ENCODE data around the gene HPS3. TPM values are rescaled to one million over a fixed set of nuclear protein-coding genes. Genes with fewer than 3 reads are reported as not detected.
"Not testable (repeated sequence)": the region's sequence is repeated elsewhere in the genome, so short reads cannot be mapped to it uniquely, and the experiment has no call there.

HPS3 gene
- total RNA-seq, 1 experiment from 2014 or later, result 20.9 TPM

DNA sequence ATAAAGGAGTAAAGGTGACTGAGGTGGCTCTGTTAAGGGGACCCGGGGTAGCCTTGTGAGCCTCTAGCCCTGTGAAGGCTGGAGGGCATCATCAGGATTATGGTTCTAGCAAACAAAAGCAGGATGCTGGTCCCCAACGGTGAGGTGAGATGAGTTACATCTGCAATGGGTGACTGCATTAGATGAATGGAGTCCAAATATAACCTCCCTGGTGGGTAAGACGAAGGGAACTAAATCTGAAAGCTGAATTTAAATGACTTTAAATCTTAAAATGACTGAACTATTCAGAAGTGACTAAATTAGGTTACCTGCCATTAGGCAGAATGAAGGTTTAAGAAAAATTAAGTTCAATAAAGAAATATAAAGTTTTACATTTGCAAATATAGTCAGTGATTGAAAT lies 38.5 kb upstream of the HPS3 start:
- Mint-ChIP-seq H3K27me3 (ENCODE audit: insufficient read depth, unreplicated experiment) (no peaks in the 10 kb centered on the region), H3K9me3 (ENCODE audit: unreplicated experiment) (no peaks in the 10 kb centered on the region), H3K4me1 (ENCODE audit: low read depth, unreplicated experiment) (peaks cover 5% of the 10 kb centered on the region), H3K36me3 (ENCODE audit: insufficient read depth, unreplicated experiment) (peaks cover 10% of the 10 kb centered on the region), H3K27ac (ENCODE audit: unreplicated experiment) (no peak overlapping the region), H3K4me3 (ENCODE audit: unreplicated experiment) (no peak overlapping the region)
- POLR2A ChIA-PET, result no interaction called here
- H3K9me3 ChIP-seq, result no peaks in the 10 kb centered on the region
- H3K27me3 ChIP-seq (replicated peaks; ENCODE audit: control insufficient read depth, insufficient read depth, low read length), result no peaks in the 10 kb centered on the region
- TF ChIP-seq, protein P1, sequence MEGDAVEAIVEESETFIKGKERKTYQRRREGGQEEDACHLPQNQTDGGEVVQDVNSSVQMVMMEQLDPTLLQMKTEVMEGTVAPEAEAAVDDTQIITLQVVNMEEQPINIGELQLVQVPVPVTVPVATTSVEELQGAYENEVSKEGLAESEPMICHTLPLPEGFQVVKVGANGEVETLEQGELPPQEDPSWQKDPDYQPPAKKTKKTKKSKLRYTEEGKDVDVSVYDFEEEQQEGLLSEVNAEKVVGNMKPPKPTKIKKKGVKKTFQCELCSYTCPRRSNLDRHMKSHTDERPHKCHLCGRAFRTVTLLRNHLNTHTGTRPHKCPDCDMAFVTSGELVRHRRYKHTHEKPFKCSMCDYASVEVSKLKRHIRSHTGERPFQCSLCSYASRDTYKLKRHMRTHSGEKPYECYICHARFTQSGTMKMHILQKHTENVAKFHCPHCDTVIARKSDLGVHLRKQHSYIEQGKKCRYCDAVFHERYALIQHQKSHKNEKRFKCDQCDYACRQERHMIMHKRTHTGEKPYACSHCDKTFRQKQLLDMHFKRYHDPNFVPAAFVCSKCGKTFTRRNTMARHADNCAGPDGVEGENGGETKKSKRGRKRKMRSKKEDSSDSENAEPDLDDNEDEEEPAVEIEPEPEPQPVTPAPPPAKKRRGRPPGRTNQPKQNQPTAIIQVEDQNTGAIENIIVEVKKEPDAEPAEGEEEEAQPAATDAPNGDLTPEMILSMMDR (IDR thresholded peaks at IDR 0.05; ENCODE audit: insufficient read depth in 1 of 2, low read depth in 1 of 2, low read length in 1 of 2, severe bottlenecking in 1 of 2, unreplicated experiment in 1 of 2), result no peak
- intact Hi-C loops (cut with micrococcal nuclease; ENCODE audit: unreplicated experiment), result no loop called here
- H3K4me3 ChIP-seq (ENCODE audit: low read depth, low read length), result no peak overlapping the region
- no TSS peak for BruUV-seq (replicated peaks)
- DNase-seq, result no peak
- H3K36me3 ChIP-seq (ENCODE audit: control insufficient read depth, insufficient read depth, low read length), result no peaks in the 10 kb centered on the region
- H3K4me1 ChIP-seq, result peaks cover 5% of the 10 kb centered on the region; the same call in 1 of the 2 replicates
- CTCF ChIA-PET, result no interaction called here

DNA sequence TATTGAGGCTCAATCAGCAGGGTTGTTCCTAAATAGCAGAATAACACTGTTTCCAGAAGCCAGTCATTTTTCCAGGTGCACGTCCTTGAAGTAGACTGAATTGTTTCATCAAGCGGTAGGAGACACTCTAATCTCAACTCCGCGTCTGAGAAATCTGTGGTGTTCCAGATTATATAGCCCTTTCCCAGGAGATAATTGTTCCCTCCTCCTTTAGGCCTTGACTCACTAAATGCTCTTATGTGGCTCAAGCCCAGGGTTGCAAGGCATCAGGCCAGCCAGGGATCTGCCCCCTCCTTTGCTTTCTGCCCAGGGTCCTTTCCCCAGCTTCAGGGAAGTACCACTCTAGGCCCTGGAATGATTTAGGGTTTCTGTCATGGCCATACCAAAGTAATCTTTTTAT lies 37.5 kb upstream of the HPS3 start:
- H3K27me3 Mint-ChIP-seq (ENCODE audit: insufficient read depth, unreplicated experiment), result no peaks in the 10 kb centered on the region
- Histone ChIP-seq H3K27me3 (replicated peaks; ENCODE audit: control insufficient read depth, insufficient read depth, low read length) (no peaks in the 10 kb centered on the region), H3K4me3 (ENCODE audit: low read depth, low read length) (no peak overlapping the region), H3K4me1 (peaks cover 2% of the 10 kb centered on the region; the same call in 1 of the 2 replicates), H3K9me3 (no peaks in the 10 kb centered on the region), H3K36me3 (ENCODE audit: control insufficient read depth, insufficient read depth, low read length) (no peaks in the 10 kb centered on the region)
- H3K4me1 Mint-ChIP-seq (ENCODE audit: low read depth, unreplicated experiment), result peaks cover 5% of the 10 kb centered on the region
- BruUV-seq (replicated peaks), result no TSS peak
- TF ChIP-seq, protein P1 (IDR thresholded peaks at IDR 0.05; ENCODE audit: insufficient read depth in 1 of 2, low read depth in 1 of 2, low read length in 1 of 2, severe bottlenecking in 1 of 2, unreplicated experiment in 1 of 2), result no peak
- CTCF ChIA-PET, result no interaction called here
- intact Hi-C loops (cut with micrococcal nuclease; ENCODE audit: unreplicated experiment), result no loop called here
- no peak overlapping the region for H3K27ac Mint-ChIP-seq (ENCODE audit: unreplicated experiment)
- DNase-seq, result no peak
- H3K4me3 Mint-ChIP-seq (ENCODE audit: unreplicated experiment), result no peak overlapping the region
- H3K9me3 Mint-ChIP-seq (ENCODE audit: unreplicated experiment), result no peaks in the 10 kb centered on the region
- POLR2A ChIA-PET, result no interaction called here
- no peaks in the 10 kb centered on the region for H3K36me3 Mint-ChIP-seq (ENCODE audit: insufficient read depth, unreplicated experiment)

DNA sequence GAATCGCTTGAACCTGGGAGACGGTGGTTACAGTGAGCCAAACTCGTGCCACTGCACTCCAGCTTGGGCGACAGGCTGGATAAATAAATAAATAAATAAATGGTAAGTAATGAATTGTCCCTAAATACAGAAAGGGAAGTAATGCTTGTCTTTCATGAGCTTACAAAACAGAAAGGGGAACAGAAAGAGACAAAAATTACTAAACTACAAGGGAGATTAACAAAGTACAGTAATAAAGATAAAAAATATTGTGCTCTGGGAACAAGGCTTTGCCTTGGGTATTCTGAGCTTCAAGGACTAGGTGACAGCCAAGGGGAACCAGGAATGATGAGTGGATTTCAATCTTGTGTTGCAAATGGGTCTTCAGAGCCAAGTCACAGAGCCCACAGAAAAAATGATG lies 34.0 kb upstream of the HPS3 start:
- H3K4me1 Mint-ChIP-seq (ENCODE audit: low read depth, unreplicated experiment), result peaks cover 4% of the 10 kb centered on the region
- no peaks in the 10 kb centered on the region for H3K27me3 Mint-ChIP-seq (ENCODE audit: insufficient read depth, unreplicated experiment)
- no TSS peak for BruUV-seq (replicated peaks)
- Histone ChIP-seq H3K4me1 (no peaks in the 10 kb centered on the region), H3K36me3 (ENCODE audit: control insufficient read depth, insufficient read depth, low read length) (no peaks in the 10 kb centered on the region), H3K4me3 (ENCODE audit: low read depth, low read length) (no peak overlapping the region), H3K9me3 (no peaks in the 10 kb centered on the region), H3K27me3 (replicated peaks; ENCODE audit: control insufficient read depth, insufficient read depth, low read length) (no peaks in the 10 kb centered on the region)
- intact Hi-C loops (cut with micrococcal nuclease; ENCODE audit: unreplicated experiment), result no loop called here
- no peaks in the 10 kb centered on the region for H3K36me3 Mint-ChIP-seq (ENCODE audit: insufficient read depth, unreplicated experiment)
- ChIA-PET CTCF (no interaction called here), POLR2A (no interaction called here)
- TF ChIP-seq, protein P1 (IDR thresholded peaks at IDR 0.05; ENCODE audit: insufficient read depth in 1 of 2, low read depth in 1 of 2, low read length in 1 of 2, severe bottlenecking in 1 of 2, unreplicated experiment in 1 of 2), result no peak
- no peak overlapping the region for H3K27ac Mint-ChIP-seq (ENCODE audit: unreplicated experiment)
- DNase-seq, result no peak
- H3K9me3 Mint-ChIP-seq (ENCODE audit: unreplicated experiment), result no peaks in the 10 kb centered on the region
- no peak overlapping the region for H3K4me3 Mint-ChIP-seq (ENCODE audit: unreplicated experiment)

DNA sequence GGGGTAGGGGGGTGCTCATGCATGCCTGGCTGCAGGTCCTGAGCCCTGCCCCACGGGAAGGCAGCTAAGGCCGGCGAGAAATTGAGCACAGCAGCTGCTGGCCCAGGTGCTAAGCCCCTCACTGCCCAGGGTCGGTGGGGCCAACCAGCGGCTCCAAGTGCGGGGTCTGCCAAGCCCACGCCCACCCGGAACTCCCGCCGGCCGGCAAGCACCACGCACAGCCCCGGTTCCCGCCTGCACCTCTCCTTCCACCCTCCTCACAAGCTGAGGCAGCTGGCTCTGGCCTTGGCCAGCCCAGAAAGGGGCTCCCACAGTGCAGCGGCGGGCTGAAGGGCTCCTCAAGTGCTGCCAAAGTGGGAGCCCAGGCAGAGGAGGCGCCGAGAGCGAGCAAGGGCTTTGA lies 31.5 kb upstream of the HPS3 start:
- BruUV-seq (replicated peaks), result not testable (repeated sequence)

More for the DNA sequence above, 31.5 kb upstream of the HPS3 start:
- intact Hi-C loops (cut with micrococcal nuclease; ENCODE audit: unreplicated experiment); H3K27me3 Mint-ChIP-seq (ENCODE audit: insufficient read depth, unreplicated experiment); H3K36me3 ChIP-seq (ENCODE audit: control insufficient read depth, insufficient read depth, low read length); H3K27ac Mint-ChIP-seq (ENCODE audit: unreplicated experiment); H3K36me3 Mint-ChIP-seq (ENCODE audit: insufficient read depth, unreplicated experiment); H3K4me1 ChIP-seq; POLR2A ChIA-PET; H3K9me3 ChIP-seq; H3K4me1 Mint-ChIP-seq (ENCODE audit: low read depth, unreplicated experiment); DNase-seq; H3K4me3 Mint-ChIP-seq (ENCODE audit: unreplicated experiment); H3K4me3 ChIP-seq (ENCODE audit: low read depth, low read length); CTCF ChIA-PET; H3K9me3 Mint-ChIP-seq (ENCODE audit: unreplicated experiment); H3K27me3 ChIP-seq (replicated peaks; ENCODE audit: control insufficient read depth, insufficient read depth, low read length): not testable (repeated sequence)
